GM19238 (cell line): ENCODE data around the gene ERH.
A peak's percentile ranks its signal among the peaks of the same experiment; 100 is the strongest.
"Not testable (repeated sequence)": the region's sequence is repeated elsewhere in the genome, so short reads cannot be mapped to it uniquely, and the experiment has no call there.

Source experiments
- DNase-seq: peaks from one replicate; pipeline ENCODE4 v3.0.0; 2011; ENCODE audit warnings: low spot score; ENCODE audit not compliant: insufficient read length

The ERH gene

GRCh38 chr14:69398053-69398817, at the start of gene ERH, which contains the start of gene SLC39A9:
ERH (minus strand) TSS chr14:69398299; CDS start chr14:69398233, 66 bp downstream.
SLC39A9 (plus strand) TSS chr14:69398692; CDS start chr14:69399370, 678 bp downstream.
- peak; percentile 76 for DNase-seq

GRCh38 chr14:69443296-69443805, 45.3 kb upstream of the ERH start:
- DNase-seq: no peak

GRCh38 chr14:69441948-69442347, 43.8 kb upstream of the ERH start:
- peak; percentile 36 for DNase-seq

GRCh38 chr14:69439521-69440270, 41.6 kb upstream of the ERH start:
- no peak for DNase-seq

- no peak for DNase-seq
Measured at GRCh38 chr14:69432364-69432763, 34.3 kb upstream of the ERH start.

GRCh38 chr14:69430306-69430939, 32.3 kb upstream of the ERH start:
- no peak for DNase-seq

GRCh38 chr14:69429643-69430042, 31.5 kb upstream of the ERH start:
- no peak for DNase-seq

- DNase-seq: peak; percentile 8
Measured at GRCh38 chr14:69428289-69428998, 30.3 kb upstream of the ERH start.

GRCh38 chr14:69427596-69427995, 29.5 kb upstream of the ERH start:
- DNase-seq: no peak

GRCh38 chr14:69424149-69424923, 26.2 kb upstream of the ERH start:
- DNase-seq: no peak

- DNase-seq: no peak
Measured at GRCh38 chr14:69423279-69423678, 25.2 kb upstream of the ERH start.

- DNase-seq: not testable (repeated sequence)
Measured at GRCh38 chr14:69416087-69416486, 18.0 kb upstream of the ERH start.

- no peak for DNase-seq
Measured at GRCh38 chr14:69413483-69413882, 15.4 kb upstream of the ERH start.

GRCh38 chr14:69408331-69408960, 10.3 kb upstream of the ERH start:
- DNase-seq: no peak

- DNase-seq: no peak
Measured at GRCh38 chr14:69405762-69406161, 7.7 kb upstream of the ERH start.

- DNase-seq: no peak
Measured at GRCh38 chr14:69404883-69405282, 6.8 kb upstream of the ERH start.

GRCh38 chr14:69404478-69404877, 6.4 kb upstream of the ERH start:
- DNase-seq: no peak

- DNase-seq: no peak
Measured at GRCh38 chr14:69401841-69402240, 3.7 kb upstream of the ERH start.

- DNase-seq: no peak
Measured at GRCh38 chr14:69400154-69400553, 2.1 kb upstream of the ERH start.

GRCh38 chr14:69399750-69400149, 1.7 kb upstream of the ERH start:
- no peak for DNase-seq
